Measurements from ENCODE around the gene DNAJC5.

DNAJC5 gene

DNA sequence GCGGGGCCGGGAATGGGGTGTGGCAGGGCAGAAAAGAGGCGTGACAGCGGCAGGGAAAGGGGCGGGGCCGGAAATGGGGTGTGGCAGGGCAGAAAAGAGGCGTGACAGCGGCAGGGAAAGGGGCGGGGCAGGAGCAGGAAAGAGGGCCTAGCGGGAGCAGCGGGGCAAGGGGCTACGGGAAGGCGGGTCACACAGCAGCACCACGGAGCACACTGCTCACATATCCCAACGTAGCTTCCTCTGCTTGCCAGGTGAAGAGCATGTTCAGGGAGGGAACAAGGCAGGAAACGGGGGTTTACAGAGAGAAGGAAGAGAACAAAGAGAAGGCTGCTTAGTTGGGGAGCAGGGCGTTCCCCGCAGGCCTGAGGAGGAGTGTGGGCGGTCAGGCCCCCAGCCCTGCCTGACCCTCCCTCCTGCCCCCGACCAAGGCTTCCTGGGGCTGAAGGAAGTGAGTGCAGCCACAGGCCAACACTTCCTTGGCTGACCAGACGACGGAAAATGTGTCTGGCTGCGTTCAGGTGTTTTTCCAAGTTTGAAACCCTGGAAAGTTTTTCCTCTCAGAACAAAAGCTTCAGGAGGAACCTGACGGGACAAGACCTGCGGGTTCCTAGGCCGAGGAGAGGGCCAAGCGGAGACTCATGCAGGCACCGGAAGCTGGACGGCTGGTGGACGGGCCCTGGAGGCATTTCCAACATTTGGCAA lies 47.5 kb downstream of the DNAJC5 start:
- no peak for DNase-seq

DNA sequence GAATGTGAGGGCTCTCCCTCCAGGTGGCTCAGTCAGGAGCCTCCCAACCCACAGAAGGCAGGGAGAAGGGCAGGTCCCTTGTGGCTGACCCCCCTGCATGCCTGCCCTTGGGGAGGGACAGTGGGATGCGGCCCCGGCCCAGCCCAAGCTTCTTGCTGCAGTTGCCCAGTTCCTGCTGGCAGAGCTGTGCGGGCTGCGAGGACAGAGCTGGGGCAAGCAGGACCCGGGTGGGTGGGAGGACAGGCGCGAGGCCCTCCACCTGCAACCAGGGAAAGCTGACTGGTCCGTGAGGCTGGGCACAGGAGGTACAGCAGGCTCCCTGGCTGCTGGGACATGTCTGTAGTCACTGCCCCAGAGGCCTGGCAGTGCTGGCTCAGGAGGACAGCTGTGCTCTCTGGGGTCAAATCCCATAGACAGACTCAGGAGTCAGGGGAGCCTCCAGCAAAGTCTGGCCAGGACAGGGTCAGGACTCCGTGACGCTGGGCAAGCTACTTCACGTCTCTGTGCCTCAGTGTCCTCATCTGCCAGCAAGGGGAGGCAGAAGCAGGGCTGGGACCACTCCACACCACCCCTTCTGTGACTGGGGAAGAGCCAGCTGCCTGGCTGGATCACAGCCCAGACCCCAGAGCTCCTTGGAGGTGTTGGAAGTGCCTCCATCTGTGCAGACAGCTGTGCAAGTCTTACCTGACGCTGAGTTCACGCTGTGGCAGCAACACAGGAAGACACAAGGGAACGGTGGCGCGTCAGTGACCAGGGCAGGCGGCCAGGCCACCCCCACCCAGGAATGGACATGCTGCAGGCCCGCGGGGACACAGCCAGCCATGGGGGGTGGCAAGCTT lies 48.3 kb downstream of the DNAJC5 start:
- no peak for DNase-seq

DNA sequence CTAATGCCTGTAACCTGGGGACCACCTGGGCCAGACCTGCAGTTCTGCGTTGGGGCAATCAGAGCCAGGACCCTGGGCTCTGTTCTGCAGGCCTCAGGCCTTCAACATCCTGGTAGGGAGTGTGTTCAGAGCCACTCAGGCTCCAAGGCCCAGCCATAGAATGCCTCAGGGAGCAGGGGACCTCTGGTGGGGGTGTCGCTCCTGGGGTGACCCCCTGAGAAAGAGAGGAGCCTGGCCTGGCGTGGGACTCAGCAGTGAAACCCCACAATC lies 48.8 kb downstream of the DNAJC5 start:
- DNase-seq, result no peak

DNA sequence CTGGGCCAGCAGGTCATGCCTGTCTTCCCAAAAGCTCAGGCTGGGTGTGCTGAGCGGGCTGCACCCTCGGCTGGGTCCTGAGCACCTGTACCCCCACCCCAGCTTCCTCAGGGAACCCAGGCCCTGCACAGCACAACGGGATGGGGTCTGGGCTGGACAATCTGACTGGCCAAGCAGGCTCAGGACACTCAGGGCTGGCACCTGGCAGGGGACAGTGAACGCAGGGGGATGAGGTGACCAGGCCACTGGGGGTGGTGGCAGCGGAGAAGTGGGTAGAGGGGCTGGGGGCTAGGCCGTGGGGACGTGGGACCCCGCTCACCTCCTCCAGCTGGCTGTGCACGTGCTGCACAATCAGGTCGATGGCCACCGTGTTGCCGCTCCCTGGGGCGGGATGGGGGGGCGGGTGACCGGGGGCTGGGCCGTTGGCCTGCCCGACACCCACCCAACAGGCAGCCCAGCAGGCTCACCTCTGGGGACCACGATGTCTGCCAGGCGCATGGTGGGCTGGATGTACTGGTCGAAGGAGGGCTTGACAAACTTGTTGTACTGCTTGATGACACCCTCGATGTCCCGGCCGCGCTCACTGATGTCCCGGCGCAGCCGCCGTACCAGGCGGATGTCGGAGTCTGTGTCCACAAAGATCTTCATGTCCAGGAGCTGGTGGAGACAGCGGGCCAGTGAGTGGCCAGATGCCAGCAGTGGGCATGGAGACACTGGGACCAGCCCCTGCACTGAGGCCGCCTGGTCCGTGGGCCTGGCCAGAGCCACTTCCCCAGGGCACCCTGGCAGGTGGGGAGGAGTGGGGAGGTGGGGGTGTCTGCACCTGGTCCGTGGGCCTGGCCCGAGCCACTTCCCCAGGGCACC lies 49.4 kb downstream of the DNAJC5 start:
- no peak for DNase-seq

DNA sequence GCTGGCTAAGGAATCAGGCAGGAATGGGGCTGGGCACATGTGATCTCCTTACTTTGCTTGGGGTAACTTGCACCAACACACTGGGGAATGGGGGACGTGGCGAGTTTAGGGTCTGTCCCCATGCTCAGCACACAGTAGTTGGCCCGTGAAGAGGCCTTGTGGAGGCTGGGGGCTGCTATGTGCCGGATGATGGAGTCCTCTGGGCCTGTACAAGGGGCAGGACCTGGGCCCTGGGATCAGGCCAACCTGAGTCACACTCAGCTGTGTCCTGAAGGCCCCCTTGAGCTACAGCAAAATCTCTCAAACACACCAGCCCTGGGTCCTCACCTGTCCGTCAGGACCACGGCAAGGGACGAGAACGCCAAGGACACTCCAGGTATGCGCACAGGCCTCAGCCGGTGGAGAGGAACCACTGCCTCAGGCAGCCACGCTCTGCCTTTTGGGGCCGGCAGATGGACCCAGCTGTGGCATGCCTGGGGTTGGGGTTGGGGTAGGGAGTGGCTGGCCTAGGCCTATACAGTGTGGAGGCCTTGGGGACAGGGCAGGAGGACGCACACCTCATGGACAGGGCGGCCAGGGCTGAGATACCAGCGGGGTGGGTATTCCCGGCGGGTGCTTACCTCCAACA lies 50.2 kb downstream of the DNAJC5 start:
- no peak for DNase-seq

DNA sequence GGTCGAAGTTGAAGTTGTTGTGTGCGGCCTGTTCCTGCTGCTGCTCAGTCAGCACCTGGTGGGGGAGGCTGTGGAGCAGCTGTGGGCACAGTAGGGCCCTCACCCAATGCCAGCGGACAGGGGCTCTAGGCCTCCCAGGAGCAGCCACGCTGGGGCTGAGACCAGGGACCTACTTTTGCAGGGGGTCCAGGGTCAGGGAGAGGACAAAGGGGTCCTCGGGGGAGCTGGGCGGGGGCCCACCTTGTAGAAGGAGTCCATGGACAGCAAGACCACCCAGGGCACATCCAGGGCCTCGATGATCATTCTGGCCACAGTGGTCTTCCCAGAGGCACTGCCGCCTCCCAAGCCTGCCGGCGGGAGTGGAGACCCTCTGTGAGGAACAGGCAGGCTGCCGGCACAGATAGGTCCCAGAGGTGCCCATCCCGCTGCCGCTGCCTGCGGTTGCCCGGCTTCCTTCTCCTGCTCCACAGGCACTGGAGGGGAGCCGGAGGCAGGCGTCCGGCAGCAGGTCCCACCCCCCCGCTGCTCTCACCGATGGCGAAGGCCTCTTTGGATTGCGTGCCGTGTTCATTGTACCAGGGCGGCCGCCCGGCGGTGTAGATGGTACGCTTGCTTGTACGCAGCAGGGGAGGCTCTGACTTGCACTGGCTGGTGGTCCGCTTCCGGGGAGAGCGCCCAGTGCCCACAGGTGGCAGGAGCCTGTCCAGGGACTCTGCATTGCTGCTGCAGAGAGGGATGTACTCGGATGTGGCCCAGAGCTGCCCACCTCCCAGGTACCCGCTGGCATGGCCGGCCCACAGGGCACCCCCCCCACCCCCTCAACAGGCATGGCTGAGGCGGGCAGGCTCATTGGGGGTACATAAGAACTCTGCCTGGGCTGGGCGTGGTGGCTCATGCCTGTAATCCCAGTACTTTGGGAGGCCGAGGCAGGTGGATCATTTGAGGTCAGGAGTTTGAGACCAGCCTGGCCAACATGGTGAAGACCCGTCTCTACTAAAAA lies 51.3 kb downstream of the DNAJC5 start:
- DNase-seq, result no peak

DNA sequence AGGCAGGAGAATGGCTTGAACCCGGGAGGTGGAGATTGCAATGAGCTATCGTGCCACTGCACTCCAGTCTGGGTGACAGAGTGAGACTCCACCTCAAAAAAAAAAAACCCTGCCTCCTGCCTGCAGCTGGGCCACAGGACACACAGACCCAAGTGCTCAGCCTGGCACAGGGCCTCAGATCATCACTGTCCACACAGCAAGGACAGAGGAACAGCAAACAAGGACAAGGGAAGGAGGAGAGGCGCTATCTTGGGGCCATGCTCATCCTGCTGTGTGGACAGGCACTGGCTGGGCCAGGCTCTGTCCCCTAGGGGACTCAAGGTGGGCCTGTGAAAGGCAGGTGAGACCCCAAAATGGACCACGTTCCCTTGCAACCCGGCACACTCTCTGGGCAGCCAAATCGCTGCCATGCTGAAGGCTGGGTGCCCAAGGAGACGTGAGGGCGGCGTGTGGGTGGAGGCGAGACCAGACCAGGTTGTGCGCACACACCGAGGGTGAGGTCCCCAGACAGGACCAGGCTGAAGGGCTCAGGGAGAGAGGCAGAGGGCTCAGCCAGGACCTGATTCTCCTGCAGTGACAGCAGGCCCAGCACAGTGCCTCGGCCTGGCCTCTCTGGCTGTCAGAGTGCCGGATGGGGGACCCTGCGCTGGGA lies 52.2 kb downstream of the DNAJC5 start:
- no peak for DNase-seq

DNA sequence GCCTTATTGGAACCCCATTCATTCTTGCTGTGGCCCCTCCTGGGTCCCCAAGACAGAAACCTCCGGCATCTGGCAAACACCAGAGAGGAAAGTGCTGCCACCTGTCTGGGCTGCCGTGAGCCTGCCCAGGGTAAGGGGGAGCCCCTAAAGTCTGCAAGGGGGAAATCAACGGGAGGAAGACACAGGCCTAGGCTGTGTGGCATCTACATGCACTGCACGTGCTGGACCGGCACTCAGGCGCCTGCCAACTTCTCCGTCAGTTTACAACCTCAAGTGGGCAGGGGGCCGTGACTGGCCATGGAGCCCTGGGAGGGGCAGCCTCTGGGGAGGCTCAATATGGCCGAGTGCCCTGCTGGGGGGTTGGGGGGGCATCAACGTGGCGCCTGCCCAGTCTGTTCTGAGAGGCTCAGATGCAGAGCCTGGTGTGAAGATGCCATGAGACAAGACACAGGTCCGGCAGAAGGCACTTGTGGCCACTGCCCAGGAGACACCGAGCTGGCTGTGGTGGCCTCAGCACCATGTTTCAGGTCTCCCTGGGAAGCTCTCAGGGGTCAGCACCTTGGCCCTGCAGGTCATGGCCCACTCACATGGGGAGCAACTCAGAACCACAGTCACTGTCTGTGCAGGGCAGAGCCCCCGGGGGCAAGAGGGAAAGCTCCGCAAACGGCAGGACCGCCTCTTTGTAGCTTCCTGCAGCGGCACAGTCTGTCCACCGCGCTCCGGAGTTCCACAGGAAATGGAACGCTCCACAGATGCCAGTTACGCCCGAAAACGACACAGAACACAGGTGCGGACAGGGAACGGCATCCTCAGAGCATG lies 52.9 kb downstream of the DNAJC5 start:
- DNase-seq, result no peak

DNA sequence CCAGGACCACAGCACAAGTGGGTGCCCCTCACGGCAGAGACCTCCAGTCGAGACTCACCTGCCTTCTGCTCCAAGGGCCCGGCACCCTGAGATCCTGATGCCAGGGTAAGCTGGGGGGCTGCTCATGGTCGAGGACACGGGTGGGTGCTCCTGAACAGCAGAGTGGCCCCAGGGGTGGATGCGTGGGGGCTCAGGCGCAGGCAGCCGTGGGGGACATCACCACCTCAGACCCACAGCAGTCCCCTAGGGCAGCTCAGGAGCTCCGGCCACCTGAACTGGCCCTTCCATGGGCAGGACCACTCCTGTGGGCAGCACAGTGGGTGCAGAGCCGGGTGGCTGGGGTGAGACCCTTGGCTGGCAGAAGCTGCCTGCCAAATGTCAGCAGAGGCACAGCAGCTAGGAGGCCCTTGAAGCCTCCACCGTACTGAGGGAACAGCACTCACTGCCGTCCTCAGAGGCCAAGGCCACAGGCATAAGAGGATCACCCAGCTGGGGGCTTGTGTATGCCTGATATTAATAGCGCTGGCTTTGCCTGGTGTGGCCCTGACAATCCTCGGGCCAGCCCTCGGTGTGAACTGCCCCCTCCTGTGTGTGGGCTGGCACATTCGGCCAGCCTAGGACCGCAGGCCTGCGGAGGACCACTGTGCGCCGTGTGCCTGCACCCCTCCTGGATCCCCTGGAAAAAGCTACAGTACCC lies 55.9 kb downstream of the DNAJC5 start:
- no peak for DNase-seq

DNA sequence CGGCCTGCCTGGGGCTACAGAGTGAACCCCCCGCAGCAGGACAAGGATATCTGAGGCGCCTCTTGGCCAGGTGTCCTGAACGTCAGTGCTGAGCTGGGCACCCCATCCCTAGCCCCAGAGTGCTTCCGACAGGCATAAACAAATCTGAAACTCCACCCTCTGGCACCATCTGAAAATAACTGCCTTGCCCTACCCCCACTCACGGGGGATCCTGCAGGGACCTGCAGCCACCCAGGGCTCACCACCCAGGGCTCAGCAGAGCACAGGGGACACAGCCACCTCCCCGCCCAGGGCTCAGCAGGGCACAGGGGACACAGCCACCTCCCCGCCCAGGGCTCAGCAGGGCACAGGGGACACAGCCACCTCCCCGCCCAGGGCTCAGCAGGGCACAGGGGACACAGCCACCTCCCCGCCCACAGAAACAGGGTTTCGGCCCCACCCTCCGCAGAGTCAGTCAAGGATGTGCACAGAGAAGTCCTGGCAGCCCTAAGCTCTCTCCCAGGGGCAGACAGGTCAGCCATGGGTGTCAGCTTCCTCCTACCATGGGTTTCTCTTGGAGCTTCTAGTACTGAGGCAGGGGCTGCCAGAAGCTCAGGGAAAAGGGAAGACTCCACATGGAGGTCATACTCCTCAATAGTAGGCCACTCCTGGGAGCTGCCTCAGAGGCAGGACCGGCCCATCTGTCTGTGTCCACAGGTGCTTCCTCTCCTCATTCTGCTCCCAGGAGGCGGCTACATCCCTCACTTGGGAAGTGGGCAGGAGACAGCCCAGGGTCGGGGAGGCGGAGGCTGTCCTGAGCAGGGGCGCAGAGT lies 56.7 kb downstream of the DNAJC5 start:
- no peak for DNase-seq

DNA sequence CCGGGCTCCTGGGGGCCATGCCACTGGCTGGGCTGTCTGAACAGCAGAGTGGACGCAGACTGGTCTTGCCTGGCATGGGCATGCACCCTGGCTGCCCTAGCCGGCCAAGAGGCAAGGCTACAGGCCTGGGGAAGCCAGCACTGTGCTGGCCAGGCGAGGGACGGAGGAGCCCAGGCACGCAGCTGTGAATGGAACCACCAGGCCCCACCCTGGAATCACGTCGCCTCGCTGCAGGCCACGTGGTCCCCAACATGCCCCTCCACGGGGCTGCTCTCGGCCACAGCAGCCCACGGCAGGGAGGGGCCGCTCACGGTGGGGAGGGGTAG lies 57.2 kb downstream of the DNAJC5 start:
- DNase-seq, result no peak

DNA sequence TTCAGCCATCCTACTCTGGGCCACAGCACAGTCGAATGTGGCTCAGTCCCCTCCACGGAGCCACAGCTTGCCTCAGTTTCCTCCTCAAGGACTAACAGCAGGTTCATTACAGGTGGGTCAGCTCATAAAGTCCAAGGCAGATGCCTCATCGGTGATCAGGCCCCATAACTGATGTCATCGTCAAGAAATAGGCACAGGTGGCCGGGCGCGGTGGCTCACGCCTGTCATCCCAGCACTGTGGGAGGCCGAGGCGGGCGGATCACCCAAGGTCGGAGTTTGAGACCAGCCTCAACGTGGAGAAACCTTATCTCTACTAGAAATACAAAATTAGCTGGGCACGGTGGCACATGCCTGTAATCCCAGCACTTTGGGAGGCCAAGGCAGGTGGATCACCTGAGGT lies 57.8 kb downstream of the DNAJC5 start:
- no peak for DNase-seq

DNA sequence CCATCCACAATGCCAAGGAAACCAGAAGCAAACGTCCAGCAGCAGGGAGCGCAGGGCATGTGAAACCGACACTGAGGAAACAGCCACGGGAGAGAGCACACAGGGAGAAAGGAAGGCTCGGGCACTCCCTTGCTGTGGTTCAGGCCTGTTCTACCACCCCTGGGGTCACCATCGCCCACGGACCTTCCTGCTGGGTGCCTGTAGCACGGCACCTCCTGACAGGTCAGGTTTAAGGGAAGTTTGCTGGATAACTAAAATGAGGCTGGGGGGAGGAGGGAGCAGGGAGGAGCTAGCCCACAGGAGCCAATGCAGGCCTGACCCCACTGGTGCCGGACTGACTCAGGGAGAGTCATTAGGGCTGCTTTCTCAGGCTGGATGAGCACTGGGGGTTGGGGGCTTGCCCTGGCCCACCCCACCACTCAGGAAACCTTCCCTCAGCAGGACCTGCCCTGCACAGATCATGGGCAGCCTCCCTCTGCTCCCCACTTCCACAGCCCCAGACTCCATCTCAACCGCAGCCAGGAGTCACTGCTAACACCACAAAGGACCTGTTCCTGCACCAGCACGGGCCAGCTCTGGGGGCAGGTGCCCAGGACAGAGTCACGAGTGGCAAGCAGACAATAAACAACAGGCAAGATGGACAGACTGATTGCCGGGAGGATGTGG lies 59.0 kb downstream of the DNAJC5 start:
- DNase-seq, result no peak

DNA sequence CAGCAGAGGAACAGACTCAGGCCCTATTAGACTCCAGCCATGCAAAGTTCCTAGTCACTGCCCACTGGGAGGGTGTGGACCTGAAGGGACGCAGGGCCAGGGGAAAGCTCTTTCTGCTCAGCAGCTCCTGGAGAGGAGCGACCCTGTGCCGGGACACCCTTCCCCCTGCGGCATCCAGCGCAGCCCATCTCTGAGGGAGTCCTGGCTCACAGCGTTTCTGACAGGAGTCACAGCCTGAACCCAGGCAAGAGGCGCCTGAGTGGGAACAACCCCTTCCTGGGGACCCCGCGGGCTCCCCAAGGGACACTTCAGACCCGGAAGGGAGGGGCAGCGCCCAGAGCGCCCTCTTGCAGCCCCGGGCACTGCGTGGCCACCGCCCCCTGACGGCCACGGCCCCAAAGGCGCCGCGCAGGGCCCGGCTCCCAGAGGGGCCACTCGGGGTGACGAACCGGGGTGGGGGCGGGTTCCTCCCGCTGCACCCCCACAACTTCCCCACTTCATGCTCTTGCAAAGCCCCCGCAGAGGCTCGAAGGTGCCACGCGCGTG lies 60.4 kb downstream of the DNAJC5 start:
- no peak for DNase-seq

DNA sequence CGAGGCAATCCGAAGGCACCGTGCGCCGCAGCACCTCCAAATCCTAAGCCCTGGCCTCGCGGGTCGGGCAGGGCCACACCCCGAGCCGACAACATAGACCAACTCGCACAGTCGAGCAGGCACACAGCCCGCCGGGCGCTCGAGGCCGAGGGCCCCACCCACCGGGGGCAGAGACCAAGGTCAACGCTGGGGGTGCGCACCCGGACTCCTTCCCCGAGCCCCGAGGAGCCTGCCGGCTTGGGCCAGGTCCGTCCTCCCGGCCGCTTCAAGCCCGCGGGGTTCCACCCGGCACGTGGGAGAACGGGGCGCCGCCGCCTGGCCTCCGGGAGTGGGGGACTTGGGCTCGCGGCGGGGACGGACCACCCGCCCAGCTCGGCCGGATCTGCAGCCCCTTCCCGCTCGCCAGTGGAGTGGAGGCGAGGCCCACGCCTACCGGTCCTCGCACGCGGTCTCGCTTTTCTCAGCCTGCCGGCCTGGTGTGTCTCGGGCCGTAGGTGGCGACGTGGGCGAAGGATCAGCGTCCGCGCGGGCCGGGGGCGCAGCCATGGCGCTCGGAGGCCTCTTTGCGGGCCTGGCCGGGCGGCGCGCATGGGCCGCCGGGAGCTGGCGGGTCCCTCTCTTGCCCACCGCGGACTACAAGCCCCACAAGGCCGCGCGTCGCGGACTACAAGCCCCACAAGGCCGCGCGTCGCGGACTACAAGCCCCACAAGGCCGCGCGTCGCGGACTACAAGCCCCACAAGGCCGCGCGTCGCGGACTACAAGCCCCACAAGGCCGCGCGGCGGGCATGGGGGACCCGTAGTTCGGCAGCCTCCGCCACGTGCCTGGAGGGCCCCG lies 61.1 kb downstream of the DNAJC5 start, which contains the start of gene UCKL1:
Gene UCKL1, minus strand, starts transcription at position 590 of the 837 bp plus-strand sequence. Its CDS starts 44 bp downstream, at position 546.
- DNase-seq, result peak; percentile 88

DNA sequence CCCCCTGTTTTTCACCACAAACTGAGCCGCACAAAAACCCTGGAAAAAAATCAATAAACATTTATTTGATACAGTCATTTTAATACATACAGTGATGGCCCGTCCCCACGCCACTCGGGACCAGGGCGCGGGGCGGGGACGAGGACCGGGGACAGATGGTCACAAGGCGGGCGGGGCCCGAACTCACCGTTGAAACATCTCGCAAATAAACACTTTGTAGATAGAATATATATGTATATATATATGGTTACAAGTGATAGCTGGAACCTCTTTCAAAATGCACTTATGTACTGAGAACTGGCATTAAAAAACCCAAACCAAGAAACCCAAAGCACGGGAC lies 61.7 kb downstream of the DNAJC5 start:
- no peak for DNase-seq

Measured in effector CD4-positive, alpha-beta T cell (primary cell).